ENCODE measurements around the gene ARHGEF37.
A peak's percentile ranks its signal among the peaks of the same experiment; 100 is the strongest.
"Not testable (repeated sequence)": the region's sequence is repeated elsewhere in the genome, so short reads cannot be mapped to it uniquely, and the experiment has no call there.

The ARHGEF37 gene

GRCh38 chr5:149647334-149647733 is 66.0 kb downstream of the ARHGEF37 start:
- TF ChIP-seq CTCF (IDR thresholded peaks at IDR 0.05; ENCODE audit: low read depth, low read length) = no peak
- no peak overlapping the region for H3K4me3 ChIP-seq (ENCODE audit: low read depth, low read length)

- not testable (repeated sequence) for H3K4me3 ChIP-seq (ENCODE audit: low read depth, low read length)
Measured at GRCh38 chr5:149648464-149649393, 67.4 kb downstream of the ARHGEF37 start.

GRCh38 chr5:149649730-149650129 is 68.4 kb downstream of the ARHGEF37 start:
- not testable (repeated sequence) for H3K4me3 ChIP-seq (ENCODE audit: low read depth, low read length)

GRCh38 chr5:149651686-149652085 is 70.4 kb downstream of the ARHGEF37 start:
- no peak overlapping the region for H3K4me3 ChIP-seq (ENCODE audit: low read depth, low read length)
- TF ChIP-seq CTCF (IDR thresholded peaks at IDR 0.05; ENCODE audit: low read depth, low read length) = no peak

GRCh38 chr5:149652697-149653096 is 71.4 kb downstream of the ARHGEF37 start:
- no peak for TF ChIP-seq CTCF (IDR thresholded peaks at IDR 0.05; ENCODE audit: low read depth, low read length)
- no peak overlapping the region for H3K4me3 ChIP-seq (ENCODE audit: low read depth, low read length)

- H3K4me3 ChIP-seq (ENCODE audit: low read depth, low read length) = no peak overlapping the region
- no peak for TF ChIP-seq CTCF (IDR thresholded peaks at IDR 0.05; ENCODE audit: low read depth, low read length)
Measured at GRCh38 chr5:149654231-149654630, 72.9 kb downstream of the ARHGEF37 start.

GRCh38 chr5:149654883-149655505 is 73.7 kb downstream of the ARHGEF37 start:
- no peak overlapping the region for H3K4me3 ChIP-seq (ENCODE audit: low read depth, low read length)
- no peak for TF ChIP-seq CTCF (IDR thresholded peaks at IDR 0.05; ENCODE audit: low read depth, low read length)

GRCh38 chr5:149656576-149657182 is 75.4 kb downstream of the ARHGEF37 start:
- no peak overlapping the region for H3K4me3 ChIP-seq (ENCODE audit: low read depth, low read length)
- TF ChIP-seq CTCF (IDR thresholded peaks at IDR 0.05; ENCODE audit: low read depth, low read length) = peak; percentile 59
